ENCODE data around the gene FAM184B.

FAM184B gene

GRCh38 chr4:17780501-17781299 lies 721 bp downstream of the FAM184B start:
- H3K4me3 ChIP-seq (ENCODE audit: low read depth, low read length) = peak overlapping the region; percentile 54
- no peak for DNase-seq (ENCODE audit: low read depth)

- no peak for DNase-seq (ENCODE audit: low read depth)
- H3K4me3 ChIP-seq (ENCODE audit: low read depth, low read length) = no peak overlapping the region
These were observed 3.0 kb downstream of the FAM184B start for GRCh38 chr4:17778431-17778830.

GRCh38 chr4:17773135-17773698 lies 8.2 kb downstream of the FAM184B start:
- DNase-seq (ENCODE audit: low read depth) = peak; percentile 47
- no peak overlapping the region for H3K4me3 ChIP-seq (ENCODE audit: low read depth, low read length)

GRCh38 chr4:17771284-17771908 lies 10.0 kb downstream of the FAM184B start:
- DNase-seq (ENCODE audit: low read depth) = no peak
- H3K4me3 ChIP-seq (ENCODE audit: low read depth, low read length) = no peak overlapping the region

- DNase-seq (ENCODE audit: low read depth) = no peak
- H3K4me3 ChIP-seq (ENCODE audit: low read depth, low read length) = no peak overlapping the region
These were observed 10.6 kb downstream of the FAM184B start for GRCh38 chr4:17770845-17771244.

GRCh38 chr4:17769406-17770174 lies 11.8 kb downstream of the FAM184B start:
- DNase-seq (ENCODE audit: low read depth) = no peak

GRCh38 chr4:17766826-17767458 lies 14.5 kb downstream of the FAM184B start:
- DNase-seq (ENCODE audit: low read depth) = no peak
- no peak overlapping the region for H3K4me3 ChIP-seq (ENCODE audit: low read depth, low read length)

More at GRCh38 chr4:17769406-17770174, 11.8 kb downstream of the FAM184B start:
- H3K4me3 ChIP-seq (ENCODE audit: low read depth, low read length) = no peak overlapping the region

GRCh38 chr4:17765514-17766286 lies 15.7 kb downstream of the FAM184B start:
- DNase-seq (ENCODE audit: low read depth) = no peak
- no peak overlapping the region for H3K4me3 ChIP-seq (ENCODE audit: low read depth, low read length)

- H3K4me3 ChIP-seq (ENCODE audit: low read depth, low read length) = no peak overlapping the region
- no peak for DNase-seq (ENCODE audit: low read depth)
These were observed 17.5 kb downstream of the FAM184B start for GRCh38 chr4:17763931-17764330.

GRCh38 chr4:17763416-17763815 lies 18.0 kb downstream of the FAM184B start:
- no peak overlapping the region for H3K4me3 ChIP-seq (ENCODE audit: low read depth, low read length)
- no peak for DNase-seq (ENCODE audit: low read depth)

- no peak for DNase-seq (ENCODE audit: low read depth)
- no peak overlapping the region for H3K4me3 ChIP-seq (ENCODE audit: low read depth, low read length)
These were observed 18.7 kb downstream of the FAM184B start for GRCh38 chr4:17762726-17763125.

- no peak for DNase-seq (ENCODE audit: low read depth)
- H3K4me3 ChIP-seq (ENCODE audit: low read depth, low read length) = no peak overlapping the region
These were observed 20.4 kb downstream of the FAM184B start for GRCh38 chr4:17761062-17761461.

GRCh38 chr4:17760626-17761025 lies 20.8 kb downstream of the FAM184B start:
- no peak overlapping the region for H3K4me3 ChIP-seq (ENCODE audit: low read depth, low read length)
- DNase-seq (ENCODE audit: low read depth) = no peak

- no peak overlapping the region for H3K4me3 ChIP-seq (ENCODE audit: low read depth, low read length)
- no peak for DNase-seq (ENCODE audit: low read depth)
These were observed 22.9 kb downstream of the FAM184B start for GRCh38 chr4:17758485-17758884.

- H3K4me3 ChIP-seq (ENCODE audit: low read depth, low read length) = no peak overlapping the region
- no peak for DNase-seq (ENCODE audit: low read depth)
These were observed 23.8 kb downstream of the FAM184B start for GRCh38 chr4:17757621-17758020.

- H3K4me3 ChIP-seq (ENCODE audit: low read depth, low read length) = no peak overlapping the region
- no peak for DNase-seq (ENCODE audit: low read depth)
These were observed 27.8 kb downstream of the FAM184B start for GRCh38 chr4:17753646-17754045.

GRCh38 chr4:17740702-17741101 lies 40.7 kb downstream of the FAM184B start:
- H3K4me3 ChIP-seq (ENCODE audit: low read depth, low read length) = no peak overlapping the region
- DNase-seq (ENCODE audit: low read depth) = no peak

GRCh38 chr4:17736484-17736883 lies 44.9 kb downstream of the FAM184B start:
- no peak for DNase-seq (ENCODE audit: low read depth)

GRCh38 chr4:17726911-17727310 lies 54.5 kb downstream of the FAM184B start:
- no peak overlapping the region for H3K4me3 ChIP-seq (ENCODE audit: low read depth, low read length)
- no peak for DNase-seq (ENCODE audit: low read depth)

More at GRCh38 chr4:17736484-17736883, 44.9 kb downstream of the FAM184B start:
- no peak overlapping the region for H3K4me3 ChIP-seq (ENCODE audit: low read depth, low read length)
